ENCODE data around the gene NTN1.

DNA sequence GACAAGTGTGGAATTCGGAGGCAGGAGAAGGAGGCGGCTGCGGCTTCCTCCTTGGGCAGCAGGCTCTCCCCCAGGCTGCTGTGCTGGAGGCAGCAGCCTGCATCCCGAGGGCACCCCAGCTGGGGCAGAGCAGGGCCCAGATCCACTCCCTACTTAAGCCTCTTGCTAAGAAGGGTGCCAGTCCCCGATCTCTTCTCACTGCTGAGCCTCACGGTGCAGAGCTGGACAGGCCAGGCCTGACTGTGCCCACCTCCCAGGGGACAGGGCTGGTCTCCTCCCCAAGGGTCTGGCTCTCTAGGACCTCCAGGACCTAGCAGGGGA lies 210.8 kb downstream of the NTN1 start:
- TF ChIP-seq, protein P1, sequence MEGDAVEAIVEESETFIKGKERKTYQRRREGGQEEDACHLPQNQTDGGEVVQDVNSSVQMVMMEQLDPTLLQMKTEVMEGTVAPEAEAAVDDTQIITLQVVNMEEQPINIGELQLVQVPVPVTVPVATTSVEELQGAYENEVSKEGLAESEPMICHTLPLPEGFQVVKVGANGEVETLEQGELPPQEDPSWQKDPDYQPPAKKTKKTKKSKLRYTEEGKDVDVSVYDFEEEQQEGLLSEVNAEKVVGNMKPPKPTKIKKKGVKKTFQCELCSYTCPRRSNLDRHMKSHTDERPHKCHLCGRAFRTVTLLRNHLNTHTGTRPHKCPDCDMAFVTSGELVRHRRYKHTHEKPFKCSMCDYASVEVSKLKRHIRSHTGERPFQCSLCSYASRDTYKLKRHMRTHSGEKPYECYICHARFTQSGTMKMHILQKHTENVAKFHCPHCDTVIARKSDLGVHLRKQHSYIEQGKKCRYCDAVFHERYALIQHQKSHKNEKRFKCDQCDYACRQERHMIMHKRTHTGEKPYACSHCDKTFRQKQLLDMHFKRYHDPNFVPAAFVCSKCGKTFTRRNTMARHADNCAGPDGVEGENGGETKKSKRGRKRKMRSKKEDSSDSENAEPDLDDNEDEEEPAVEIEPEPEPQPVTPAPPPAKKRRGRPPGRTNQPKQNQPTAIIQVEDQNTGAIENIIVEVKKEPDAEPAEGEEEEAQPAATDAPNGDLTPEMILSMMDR (IDR thresholded peaks at IDR 0.05), result no peak
- no peak for TF ChIP-seq POLR2A (IDR thresholded peaks at IDR 0.05)

Measured in adrenal gland (tissue), 5 donors.